ENCODE results near the gene BEND6. TPM values are rescaled to one million over a fixed set of nuclear protein-coding genes. Genes with fewer than 3 reads are reported as not detected.

The BEND6 gene
- total and polyA plus RNA-seq, 2 of the 4 experiments (the other 2 are of a cell fraction): 4.1 to 9.7 TPM

DNA sequence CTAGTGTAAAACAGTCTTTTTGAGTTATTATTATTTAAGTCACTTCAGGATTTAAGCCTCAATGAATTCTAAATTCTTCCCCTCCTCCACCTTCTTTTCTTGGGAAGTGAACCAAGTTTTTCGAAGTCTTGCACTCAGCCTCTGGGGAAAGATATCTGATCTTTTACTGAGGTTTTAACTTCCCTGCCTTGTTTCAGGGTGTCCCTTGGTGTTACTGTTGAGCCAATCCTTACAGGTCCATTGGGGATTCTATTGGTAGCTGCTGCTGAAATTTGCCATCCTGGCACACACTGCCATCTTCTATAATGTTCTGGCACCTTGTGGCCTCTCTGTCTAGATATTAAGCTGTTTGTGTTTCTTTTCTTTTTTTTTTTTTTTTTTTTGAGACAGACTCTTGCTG lies 31.7 kb downstream of the BEND6 start:
- Histone ChIP-seq H3K23ac (ENCODE audit: low read depth, low read length) (no peak overlapping the region), H3K4me2 (ENCODE audit: low read depth, low read length) (no peak overlapping the region), H3K14ac (replicated peaks; ENCODE audit: low read depth, low read length) (no peak overlapping the region), H4K5ac (ENCODE audit: low read depth, low read length) (no peak overlapping the region), H3K27me3 (ENCODE audit: control insufficient read depth, insufficient read depth, low read length) (no peaks in the 10 kb centered on the region), H3K9ac (ENCODE audit: low read depth, low read length) (no peak overlapping the region), H2BK5ac (ENCODE audit: low read depth, low read length, poor library complexity, severe bottlenecking) (no peak overlapping the region), H2BK20ac (ENCODE audit: low read depth, low read length) (no peak overlapping the region), H3K4ac (ENCODE audit: low read depth, low read length) (no peak overlapping the region), H3K4me3 (ENCODE audit: insufficient read depth, low read depth, low read length) (no peak overlapping the region), H4K91ac (ENCODE audit: insufficient read depth, low read depth, low read length) (no peak overlapping the region), H3K4me1 (ENCODE audit: control insufficient read depth, insufficient read depth, low read length) (no peaks in the 10 kb centered on the region), H2AK5ac (ENCODE audit: low read depth, low read length) (no peak overlapping the region), H4K20me1 (ENCODE audit: insufficient read depth, low read length) (no peaks in the 10 kb centered on the region), H2BK15ac (ENCODE audit: low read depth, low read length) (no peak overlapping the region), H4K8ac (ENCODE audit: low read depth in 2 of 2, low read length in 2 of 2) (no peak overlapping the region), H2AK9ac (replicated peaks; ENCODE audit: low read depth, low read length, poor library complexity) (no peak overlapping the region), H3K9me3 (ENCODE audit: control insufficient read depth, insufficient read depth, low read length) (no peaks in the 10 kb centered on the region), H2BK120ac (ENCODE audit: low read depth, low read length) (no peak overlapping the region), H3K36me3 (ENCODE audit: control insufficient read depth, insufficient read depth, low read length) (0 out of 2 replicates have a peak, but pooled peaks cover 1% of the 10 kb centered on the region), H3K79me1 (ENCODE audit: low read depth in 1 of 2, low read length in 2 of 2) (no peaks in the 10 kb centered on the region), H3K27ac (ENCODE audit: insufficient read depth, low read length) (no peak overlapping the region), H3K56ac (ENCODE audit: extremely low read depth, insufficient read depth, low read length) (no peak overlapping the region), H2AFZ (replicated peaks; ENCODE audit: low read length, poor library complexity) (no peak overlapping the region), H3K18ac (ENCODE audit: low read depth, low read length) (no peak overlapping the region), H3K9me1 (ENCODE audit: insufficient read depth, low read length) (no peaks in the 10 kb centered on the region)
- dilution Hi-C loops (cut with HindIII; ENCODE audit: low sequenced_read_pairs, unreplicated experiment) (no loop called here), intact Hi-C loops (cut with micrococcal nuclease) (no loop called here), in situ Hi-C loops (cut with MboI; ENCODE audit: low sequenced_read_pairs) (no loop called here)
- ChIA-PET POLR2A (ENCODE audit: unreplicated experiment) (no interaction called here), CTCF (no interaction called here)
- TF ChIP-seq, protein P1, sequence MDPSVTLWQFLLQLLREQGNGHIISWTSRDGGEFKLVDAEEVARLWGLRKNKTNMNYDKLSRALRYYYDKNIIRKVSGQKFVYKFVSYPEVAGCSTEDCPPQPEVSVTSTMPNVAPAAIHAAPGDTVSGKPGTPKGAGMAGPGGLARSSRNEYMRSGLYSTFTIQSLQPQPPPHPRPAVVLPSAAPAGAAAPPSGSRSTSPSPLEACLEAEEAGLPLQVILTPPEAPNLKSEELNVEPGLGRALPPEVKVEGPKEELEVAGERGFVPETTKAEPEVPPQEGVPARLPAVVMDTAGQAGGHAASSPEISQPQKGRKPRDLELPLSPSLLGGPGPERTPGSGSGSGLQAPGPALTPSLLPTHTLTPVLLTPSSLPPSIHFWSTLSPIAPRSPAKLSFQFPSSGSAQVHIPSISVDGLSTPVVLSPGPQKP (IDR thresholded peaks at IDR 0.05; ENCODE audit: borderline replicate concordance, low read depth, low read length): no peak
- no peak for TF ChIP-seq BHLHE40 (IDR thresholded peaks at IDR 0.05; ENCODE audit: low read depth, low read length)
- TF ChIP-seq MXI1 (IDR thresholded peaks at IDR 0.05; ENCODE audit: borderline replicate concordance, low read depth, low read length): no peak
- TF ChIP-seq, protein P2, sequence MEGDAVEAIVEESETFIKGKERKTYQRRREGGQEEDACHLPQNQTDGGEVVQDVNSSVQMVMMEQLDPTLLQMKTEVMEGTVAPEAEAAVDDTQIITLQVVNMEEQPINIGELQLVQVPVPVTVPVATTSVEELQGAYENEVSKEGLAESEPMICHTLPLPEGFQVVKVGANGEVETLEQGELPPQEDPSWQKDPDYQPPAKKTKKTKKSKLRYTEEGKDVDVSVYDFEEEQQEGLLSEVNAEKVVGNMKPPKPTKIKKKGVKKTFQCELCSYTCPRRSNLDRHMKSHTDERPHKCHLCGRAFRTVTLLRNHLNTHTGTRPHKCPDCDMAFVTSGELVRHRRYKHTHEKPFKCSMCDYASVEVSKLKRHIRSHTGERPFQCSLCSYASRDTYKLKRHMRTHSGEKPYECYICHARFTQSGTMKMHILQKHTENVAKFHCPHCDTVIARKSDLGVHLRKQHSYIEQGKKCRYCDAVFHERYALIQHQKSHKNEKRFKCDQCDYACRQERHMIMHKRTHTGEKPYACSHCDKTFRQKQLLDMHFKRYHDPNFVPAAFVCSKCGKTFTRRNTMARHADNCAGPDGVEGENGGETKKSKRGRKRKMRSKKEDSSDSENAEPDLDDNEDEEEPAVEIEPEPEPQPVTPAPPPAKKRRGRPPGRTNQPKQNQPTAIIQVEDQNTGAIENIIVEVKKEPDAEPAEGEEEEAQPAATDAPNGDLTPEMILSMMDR (conservative IDR thresholded peaks at IDR 0.05; ENCODE audit: low read depth, low read length): no peak
- no peak for TF ChIP-seq MAFK (IDR thresholded peaks at IDR 0.05; ENCODE audit: low read depth, low read length)
- no peak for TF ChIP-seq RAD21 (IDR thresholded peaks at IDR 0.05; ENCODE audit: low read length)
- TF ChIP-seq MAZ (IDR thresholded peaks at IDR 0.05; ENCODE audit: borderline replicate concordance, low read depth, low read length): no peak
- no peak for TF ChIP-seq FOS (IDR thresholded peaks at IDR 0.05; ENCODE audit: low read depth, low read length)
- TF ChIP-seq NFE2L2 (IDR thresholded peaks at IDR 0.05; ENCODE audit: low read depth, low read length): no peak
- no peak for TF ChIP-seq SMC3 (IDR thresholded peaks at IDR 0.05; ENCODE audit: low read depth, low read length)
- no peak for TF ChIP-seq RCOR1 (IDR thresholded peaks at IDR 0.05; ENCODE audit: insufficient replicate concordance, low read length)
- TF ChIP-seq, protein P3, sequence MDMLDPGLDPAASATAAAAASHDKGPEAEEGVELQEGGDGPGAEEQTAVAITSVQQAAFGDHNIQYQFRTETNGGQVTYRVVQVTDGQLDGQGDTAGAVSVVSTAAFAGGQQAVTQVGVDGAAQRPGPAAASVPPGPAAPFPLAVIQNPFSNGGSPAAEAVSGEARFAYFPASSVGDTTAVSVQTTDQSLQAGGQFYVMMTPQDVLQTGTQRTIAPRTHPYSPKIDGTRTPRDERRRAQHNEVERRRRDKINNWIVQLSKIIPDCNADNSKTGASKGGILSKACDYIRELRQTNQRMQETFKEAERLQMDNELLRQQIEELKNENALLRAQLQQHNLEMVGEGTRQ (IDR thresholded peaks at IDR 0.05; ENCODE audit: low read depth, low read length): no peak
- TF ChIP-seq RFX5 (IDR thresholded peaks at IDR 0.05; ENCODE audit: low read depth, low read length): no peak
- no peak for TF ChIP-seq POLR2A (IDR thresholded peaks at IDR 0.05; ENCODE audit: low read depth, low read length)
- no peak for TF ChIP-seq CHD1 (IDR thresholded peaks at IDR 0.05; ENCODE audit: low read depth, low read length)
- no TSS peak for BruUV-seq (replicated peaks)
- ATAC-seq (ENCODE audit: low read depth) (no peak), DNase-seq (no peak)
- WGBS, 2 experiments (ENCODE audit: extremely low coverage in 2 of 2, insufficient read length in 1 of 2): no CpG with 5 or more reads among the region's 1 CpG

Measured in IMR-90 (cell line).